ENCODE data around the gene RSL1D1.
"Not testable (repeated sequence)": the region's sequence is repeated elsewhere in the genome, so short reads cannot be mapped to it uniquely, and the experiment has no call there.

The RSL1D1 gene

DNA sequence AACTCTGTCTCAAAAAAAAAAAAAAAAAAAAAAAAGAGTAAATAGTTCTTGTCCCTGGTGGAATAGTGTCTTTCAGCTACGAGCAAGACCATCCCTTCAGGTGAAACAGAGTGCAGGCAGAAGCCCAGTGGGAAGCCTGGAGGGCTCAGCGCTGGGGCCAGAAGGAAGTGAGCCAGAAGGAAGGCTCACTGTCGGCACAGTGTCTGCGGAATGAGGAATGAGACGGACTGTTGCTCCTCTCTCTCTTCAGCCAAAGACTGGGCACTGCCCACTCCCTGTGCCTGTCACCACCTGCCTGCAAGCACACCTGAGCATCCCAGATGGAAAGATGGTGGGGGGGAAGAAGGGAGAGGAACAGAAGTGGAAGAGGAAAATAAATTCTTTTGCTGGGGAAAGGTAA is 7.5 kb downstream of the RSL1D1 start:
- DNase-seq (ENCODE audit: low read depth in 2 of 2), result no peak

DNA sequence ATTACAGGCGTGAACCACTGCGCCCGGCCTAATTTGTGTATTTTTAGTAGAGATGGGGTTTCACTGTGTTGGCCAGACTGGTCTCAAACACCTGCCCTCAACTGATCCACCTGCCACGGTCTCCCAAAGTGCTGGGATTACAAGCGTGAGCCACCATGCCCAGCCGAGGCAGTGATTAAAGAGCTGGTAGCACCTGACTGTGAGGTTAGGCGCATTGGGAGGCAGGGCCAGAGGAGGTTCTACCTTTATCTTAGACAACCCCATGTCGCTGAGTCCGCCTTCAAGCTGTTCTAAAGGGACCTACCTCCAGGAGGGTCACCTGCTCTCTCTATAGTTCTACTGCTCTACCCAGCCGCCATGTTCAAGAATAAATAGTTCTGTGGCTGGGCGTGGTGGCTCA is 8.1 kb downstream of the RSL1D1 start:
- no peak for DNase-seq (ENCODE audit: low read depth in 2 of 2)

DNA sequence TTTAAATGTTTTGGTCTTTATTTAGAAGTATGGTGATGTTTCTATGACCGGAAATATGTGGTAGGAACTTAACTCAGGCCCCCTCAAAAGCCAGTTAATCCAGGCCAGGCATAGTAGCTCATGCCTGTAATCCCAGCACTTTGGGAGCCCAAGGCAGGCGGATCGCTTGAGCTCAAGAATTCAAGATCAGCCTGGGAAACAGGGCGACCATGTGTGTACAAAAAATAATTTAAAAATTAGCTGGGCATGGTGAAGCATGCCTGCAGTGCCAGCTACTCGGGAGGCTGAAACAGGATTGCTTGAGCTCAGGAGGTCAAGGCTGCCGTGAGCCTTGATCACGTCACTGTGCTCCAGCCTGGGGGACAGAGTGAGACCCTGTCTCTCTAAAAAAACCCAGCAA is 10.3 kb downstream of the RSL1D1 start:
- DNase-seq (ENCODE audit: low read depth in 2 of 2), result no peak

DNA sequence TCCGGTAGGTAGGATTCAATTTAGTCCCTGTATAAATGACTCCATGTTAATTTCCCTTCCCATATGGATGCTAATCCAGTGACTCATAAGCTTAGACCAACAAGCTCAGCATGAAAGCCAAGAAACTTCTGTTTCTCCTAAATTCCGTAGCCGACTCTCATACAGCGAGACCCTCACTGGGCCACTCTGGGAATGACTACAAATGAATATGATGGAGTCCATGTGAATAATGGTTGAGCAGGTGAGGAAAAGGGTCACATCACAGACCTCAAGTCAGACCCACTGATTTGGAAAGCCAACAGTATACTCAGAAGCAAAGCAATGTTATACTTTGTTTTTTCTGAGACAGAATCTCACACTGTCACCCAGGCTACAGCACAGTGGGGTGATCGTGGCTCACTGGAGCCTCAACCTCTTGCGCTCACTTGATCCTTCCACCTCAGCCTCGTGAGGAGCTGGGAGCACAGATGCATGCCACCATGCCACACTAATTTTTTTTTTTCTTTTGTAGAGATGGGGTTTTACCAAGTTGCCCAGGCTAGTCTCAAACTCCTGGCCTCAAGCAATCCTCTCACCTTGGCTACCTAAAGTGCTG is 14.6 kb downstream of the RSL1D1 start:
- DNase-seq (ENCODE audit: low read depth in 2 of 2), result no peak

DNA sequence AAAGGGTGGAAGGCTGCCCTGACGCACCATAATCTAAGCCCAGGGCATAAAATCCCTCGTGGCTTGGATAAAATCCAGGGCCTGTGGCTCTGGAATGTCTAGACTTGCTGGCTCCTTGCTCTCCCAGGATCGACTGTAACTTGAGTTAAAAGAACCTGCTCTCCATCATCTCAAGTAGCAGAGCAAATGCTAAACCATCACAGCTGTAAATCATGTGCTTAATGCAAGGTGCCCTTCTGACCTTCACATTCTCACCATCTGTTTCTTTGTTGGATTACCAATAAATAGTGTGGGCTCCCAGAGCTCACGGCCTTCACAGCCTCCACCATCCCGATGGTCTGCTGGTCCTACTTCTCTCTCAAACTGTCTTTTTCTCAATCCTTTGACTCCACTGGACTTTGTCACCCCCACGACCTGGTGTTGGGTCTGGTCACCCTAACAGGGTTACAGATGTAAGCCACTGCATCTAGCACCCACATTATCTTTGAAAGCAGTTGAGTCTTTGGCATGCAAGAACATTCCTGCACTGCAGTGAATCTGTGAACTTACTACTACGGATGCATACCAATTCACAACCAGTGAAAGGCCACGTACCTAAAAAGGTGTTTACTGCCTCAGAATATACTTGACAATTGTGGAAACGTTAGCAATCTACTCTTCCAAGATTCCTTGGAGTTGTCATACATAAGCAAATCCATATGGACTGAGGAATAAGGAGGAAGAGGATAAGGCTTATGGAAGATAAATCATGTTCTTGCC is 15.3 kb downstream of the RSL1D1 start:
- DNase-seq (ENCODE audit: low read depth in 2 of 2), result no peak

DNA sequence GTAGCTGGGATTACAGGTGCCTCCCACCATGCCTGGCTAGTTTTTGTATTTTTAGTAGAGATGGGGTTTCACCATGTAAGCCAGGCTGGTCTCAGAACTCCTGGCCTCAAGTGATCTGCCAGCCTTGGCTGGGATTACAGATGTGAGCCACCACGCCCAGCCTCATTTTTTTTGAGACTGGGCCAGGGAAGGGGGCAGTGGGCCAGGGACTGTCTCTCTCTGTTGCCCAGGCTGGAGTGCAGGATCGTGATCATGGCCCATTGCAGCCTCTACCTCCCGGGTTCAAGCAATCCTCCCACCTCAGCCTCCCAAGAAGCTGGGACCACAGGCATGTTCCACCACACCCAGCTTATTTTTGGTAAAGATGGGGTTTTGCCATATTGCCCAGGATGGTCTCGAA is 16.0 kb downstream of the RSL1D1 start:
- DNase-seq (ENCODE audit: low read depth in 2 of 2), result no peak

DNA sequence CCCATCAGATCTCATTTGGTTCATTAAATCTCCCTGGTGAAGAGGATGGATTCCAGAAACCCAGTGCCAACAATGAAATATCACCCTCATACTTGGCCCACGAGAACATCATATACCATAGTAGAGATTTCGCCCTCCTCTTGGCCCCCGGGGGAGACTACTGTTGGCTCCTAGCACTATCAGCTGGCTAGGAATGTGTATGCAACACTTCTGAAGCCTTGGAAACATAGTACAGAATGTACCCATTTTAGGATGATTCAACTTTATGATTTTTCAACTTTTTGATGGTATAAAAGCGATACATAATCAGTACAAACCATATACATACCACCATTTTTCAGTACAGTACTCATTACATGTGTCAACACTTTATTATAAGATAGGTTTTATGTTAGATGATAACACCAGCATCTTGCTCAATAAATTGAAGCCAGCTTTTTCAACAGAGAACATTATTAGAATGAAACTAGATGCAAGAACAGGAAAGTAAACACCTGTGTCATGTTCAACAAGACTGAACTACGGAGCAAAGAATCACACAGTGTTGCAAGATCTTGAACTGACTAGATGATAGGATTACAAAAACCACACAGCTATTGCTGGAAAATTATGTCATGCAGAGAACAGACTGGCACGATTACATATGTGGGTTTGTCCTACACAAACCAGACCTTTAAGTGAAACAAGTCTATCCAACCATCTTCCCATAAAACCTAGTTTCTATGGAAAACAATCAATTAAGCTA is 17.2 kb downstream of the RSL1D1 start:
- DNase-seq (ENCODE audit: low read depth in 2 of 2), result no peak

DNA sequence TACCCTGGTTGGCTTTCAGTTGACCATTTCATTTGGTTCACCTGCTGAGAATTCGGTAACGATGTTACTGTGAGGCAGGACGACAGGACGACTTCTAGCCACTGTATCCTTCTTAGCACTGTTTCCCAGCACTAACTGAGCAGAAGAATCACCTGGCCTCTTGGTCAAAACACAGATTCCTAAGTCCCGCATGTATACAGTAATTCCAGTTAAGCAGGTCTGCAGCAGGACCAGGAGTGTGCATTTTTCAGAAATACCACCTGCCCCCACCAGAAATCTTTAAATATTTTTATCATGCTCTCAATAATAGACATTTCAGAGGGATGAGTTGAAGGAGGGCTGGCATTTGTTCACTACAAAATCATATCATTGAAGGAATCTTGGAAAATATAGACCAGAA is 22.6 kb downstream of the RSL1D1 start:
- no peak for DNase-seq (ENCODE audit: low read depth in 2 of 2)

DNA sequence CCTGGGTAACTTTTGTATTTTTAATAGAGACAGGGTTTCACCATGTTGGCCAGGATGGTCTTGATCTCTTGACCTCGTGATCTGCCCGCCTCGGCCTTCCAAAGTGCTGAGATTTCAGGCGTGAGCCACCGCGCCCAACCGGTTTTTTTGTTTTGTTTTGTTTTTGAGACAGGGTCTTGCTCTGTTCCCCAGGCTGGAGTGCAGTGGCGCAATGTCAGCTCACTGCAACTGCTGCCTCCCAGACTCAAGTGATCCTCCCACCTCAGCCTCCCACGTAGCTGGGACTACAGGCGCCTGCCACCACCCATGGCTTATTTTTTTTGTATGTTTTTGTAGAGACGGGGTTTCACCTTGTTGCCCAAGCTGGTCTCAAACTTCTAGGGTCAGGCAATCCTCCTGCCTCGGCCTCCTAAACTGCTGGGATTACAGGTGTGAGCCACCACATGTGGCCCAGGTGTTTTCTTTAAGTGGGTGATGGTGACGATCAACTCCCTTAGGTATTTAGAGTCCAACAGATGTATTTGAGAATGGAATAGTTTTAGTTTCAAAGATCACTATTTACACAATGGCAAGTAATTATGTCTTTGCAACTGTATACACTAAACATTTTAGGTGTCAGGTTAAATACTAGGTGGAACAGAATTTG is 25.7 kb downstream of the RSL1D1 start:
- not testable (repeated sequence) for DNase-seq (ENCODE audit: low read depth in 2 of 2)

DNA sequence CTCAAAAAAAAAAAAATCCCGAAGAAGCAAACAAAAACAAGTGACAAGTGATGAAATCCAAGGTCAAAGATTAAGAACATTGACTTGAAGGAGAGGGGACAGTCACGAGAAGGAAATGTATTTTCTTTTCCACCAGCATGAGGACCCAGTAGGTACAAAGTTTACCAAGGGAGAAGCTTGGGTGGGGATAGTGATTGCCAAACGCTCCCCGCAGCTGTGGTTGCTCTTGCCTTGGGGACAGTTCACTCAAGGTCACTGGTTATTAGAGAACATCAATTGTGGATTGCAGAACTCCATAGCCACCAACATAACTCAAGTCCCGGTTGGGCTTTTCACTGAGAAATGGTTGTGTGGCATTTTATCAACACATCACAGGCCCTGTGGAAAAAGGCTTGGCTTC is 27.0 kb downstream of the RSL1D1 start:
- DNase-seq (ENCODE audit: low read depth in 2 of 2), result no peak

DNA sequence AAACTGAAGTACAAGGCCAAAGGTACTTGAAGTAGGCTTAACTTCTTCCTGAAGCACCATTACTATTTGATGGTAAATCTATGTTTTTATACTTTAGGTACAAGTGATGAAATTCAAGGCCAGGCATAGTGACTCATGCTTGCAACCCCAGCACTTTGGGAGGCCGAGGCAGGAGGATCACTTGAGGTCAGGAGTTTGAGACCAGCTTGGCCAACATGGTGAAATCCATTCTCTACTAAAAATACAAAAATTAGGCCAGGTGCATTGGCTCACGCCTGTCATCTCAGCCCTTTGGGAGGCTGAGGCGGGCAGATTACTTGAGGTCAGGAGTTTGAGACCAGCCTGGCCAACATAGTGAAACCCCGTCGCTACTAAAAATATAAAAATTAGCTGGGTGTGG is 27.7 kb downstream of the RSL1D1 start:
- DNase-seq (ENCODE audit: low read depth in 2 of 2), result not testable (repeated sequence)

DNA sequence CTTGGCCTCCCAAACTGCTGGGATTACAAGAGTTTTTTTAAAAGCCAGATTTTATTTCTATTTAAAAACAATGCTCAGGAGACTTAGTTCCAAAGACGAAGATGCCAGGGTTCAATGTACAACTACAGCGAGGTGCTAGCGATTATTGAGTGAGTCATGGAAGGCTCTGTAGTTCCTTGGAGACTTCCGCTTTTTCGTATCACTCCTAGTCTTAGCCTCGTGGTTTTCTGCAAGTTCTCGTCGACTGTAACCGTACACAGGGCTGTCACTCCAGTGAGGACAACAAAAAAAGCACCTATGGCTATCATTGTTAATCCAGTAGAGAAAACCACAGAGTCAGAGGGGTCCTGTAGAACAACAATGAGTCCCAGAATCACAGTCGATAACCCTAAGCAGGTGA is 31.5 kb downstream of the RSL1D1 start:
- no peak for DNase-seq (ENCODE audit: low read depth in 2 of 2)

DNA sequence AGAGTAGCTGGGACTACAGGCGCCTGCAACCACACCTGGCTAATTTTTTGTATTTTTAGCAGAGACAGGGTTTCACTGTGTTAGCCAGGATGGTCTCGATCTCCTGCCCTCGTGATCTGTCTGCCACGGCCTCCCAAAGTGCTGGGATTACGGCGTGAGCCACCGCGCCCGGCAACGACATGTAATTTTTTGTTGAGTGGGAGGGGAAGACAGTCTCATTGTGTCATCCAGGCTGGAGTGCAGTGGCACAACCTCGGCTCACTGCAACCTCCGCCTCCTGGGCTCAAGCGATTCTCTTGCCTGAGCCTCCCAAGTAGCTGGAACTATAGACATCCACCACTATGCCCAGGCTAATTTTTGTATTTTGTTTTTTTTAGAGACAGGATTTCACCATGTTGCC is 32.4 kb downstream of the RSL1D1 start:
- not testable (repeated sequence) for DNase-seq (ENCODE audit: low read depth in 2 of 2)

DNA sequence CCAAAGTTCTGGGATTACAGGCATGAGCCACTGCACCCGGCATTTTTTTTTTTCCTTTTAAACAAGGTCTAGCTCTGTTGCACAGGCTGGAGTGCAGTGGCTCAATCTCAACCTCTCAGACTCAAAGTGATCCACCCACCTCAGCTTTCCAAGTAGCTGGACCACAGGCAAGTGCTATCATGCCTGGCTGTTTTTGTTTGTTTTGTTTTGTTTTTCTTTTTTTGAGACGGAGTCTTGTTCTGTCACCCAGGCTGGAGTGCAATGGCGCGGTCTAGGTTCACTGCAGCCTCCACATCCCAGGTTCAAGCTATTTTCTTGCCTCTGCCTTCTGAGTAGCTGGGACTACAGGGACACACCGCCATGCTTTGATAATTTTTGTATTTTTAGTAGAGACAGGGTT is 35.2 kb downstream of the RSL1D1 start:
- no peak for DNase-seq (ENCODE audit: low read depth in 2 of 2)

DNA sequence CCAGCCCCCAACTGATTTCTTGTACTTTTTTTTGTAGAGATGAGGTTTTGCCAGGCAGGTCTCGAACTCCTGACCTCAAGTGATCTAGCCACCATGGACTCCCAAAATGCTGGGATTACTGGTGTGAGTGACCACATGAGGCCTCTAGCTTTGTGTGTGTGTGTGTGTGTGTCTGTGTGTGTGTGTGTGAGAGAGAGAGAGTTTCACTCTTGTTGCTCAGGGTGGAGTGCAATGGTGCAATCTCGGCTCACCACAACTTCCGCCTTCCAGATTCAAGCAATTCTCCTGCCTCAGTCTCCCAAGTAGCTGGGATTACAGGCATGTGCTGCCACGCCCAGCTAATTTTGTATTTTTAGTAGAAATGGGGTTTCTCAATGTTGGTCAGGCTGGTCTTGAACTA is 36.5 kb downstream of the RSL1D1 start:
- DNase-seq (ENCODE audit: low read depth in 2 of 2), result not testable (repeated sequence)

DNA sequence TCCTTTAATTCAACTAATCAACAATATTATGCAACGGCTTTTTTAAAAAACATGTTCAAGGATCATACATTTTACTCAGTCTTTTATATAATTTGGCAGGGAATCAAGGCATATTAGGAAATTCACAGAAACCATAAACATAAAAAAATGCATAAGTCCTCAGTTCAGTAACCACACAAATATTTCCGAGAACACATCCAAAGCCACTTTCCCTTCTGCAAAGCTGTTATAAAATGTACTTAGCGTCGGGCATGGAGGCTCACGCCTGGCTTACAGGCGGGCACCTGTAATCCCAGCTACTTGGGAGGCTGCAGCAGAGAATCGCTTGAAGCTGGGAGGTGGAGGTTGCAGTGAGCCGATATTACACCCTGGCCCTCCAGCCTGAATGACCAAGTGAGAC is 44.6 kb downstream of the RSL1D1 start:
- no peak for DNase-seq (ENCODE audit: low read depth in 2 of 2)

DNA sequence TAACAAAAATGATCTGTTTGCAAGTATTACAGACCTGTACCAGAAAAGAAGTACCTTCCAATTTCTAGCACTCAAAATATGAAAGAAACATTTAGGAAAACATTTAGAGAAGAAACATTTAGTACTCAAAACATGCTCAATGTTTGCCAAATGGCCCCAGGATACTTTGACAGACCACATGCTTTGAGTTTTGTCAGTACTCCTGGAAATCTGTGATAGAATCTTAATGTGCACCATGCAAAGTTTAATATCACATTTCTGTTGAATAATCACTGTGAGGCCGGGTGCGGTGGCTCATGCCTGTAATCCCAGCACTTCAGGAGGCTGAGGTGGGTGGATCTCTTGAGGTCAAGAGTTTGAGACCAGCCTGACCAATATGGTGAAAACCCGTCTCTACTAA is 45.8 kb downstream of the RSL1D1 start:
- DNase-seq (ENCODE audit: low read depth in 2 of 2), result no peak

DNA sequence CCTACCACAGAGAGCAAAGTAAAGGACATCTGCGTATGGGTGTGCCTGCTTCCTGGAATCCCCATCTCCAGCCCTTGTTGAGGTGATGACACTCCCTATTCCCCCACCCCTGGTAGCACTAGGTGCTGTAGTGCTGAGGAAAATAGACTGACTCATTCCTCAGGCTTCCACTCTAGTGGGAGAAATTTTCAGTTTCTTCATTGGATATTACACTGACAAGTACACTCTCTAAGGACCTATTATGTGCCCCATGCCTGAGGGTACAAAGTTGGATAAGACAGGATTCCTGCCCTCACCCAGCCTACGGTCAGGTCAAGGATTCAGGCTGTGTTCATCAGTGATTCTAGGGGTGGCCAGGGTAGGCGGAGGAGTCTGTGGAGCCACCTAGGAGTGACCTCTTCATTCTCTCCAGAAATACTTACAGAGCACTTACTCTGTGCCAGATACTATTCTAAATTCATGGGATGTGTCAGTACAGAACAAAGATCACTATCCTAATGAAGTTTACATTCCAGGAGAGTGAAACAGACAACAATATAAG is 49.8 kb downstream of the RSL1D1 start:
- DNase-seq (ENCODE audit: low read depth in 2 of 2), result no peak

DNA sequence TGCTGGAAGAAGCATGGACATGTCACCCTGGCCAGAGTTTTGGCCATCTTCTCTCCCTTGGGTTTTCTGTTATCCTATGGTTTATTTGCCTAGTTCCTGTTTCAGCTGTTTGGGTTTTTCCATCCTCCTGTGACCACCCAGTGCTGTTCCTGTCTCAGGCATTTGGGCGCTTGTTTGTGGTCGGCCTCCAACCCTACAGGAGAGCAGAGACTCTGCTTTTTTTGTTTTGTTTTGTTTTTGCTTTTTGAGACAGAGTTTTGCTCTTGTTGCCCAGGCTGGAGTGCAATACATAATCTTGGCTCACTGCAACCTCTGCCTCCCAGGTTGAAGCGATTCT is 51.0 kb downstream of the RSL1D1 start:
- DNase-seq (ENCODE audit: low read depth in 2 of 2), result no peak

DNA sequence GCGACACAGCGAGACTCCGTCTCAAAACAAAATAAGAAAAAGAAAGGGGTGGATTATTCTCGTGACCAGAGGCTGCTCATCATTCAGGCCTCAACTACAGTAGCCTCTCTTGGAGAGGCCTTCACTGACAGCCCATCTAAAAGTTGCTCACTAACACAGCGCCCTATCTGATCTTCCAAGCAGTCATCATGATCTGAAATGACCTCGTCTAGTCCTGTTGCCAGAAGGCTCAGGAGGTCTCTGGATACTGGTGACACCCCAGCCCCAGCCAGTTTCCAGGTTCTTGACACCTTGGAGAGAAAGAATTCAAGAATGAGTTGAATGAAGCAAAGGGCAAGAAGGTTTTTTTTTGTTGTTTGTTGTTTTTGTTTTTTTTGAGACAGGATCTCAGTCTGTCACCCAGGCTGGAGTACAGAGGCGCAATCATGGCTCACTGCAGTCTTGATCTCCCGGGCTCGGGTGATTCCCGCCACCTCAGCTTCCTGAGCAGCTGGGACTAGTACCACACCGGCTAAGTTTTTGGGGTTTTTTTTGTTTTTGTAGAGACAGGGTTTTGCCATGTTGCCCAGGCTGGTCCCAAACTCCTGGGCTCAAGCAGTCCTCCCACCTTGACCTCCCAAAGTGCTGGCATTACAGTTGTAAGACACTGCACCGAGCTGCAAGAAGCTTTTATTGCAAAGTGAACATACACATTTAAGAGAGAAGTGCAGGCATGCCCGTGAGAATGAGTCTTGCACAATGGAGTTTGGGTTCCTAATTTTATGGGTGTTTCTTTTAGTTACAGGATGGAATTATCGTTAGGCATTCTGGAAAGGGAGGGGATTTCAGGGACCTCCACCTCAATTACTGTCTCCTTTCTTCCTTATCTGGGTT is 51.6 kb downstream of the RSL1D1 start:
- no peak for DNase-seq (ENCODE audit: low read depth in 2 of 2)

DNA sequence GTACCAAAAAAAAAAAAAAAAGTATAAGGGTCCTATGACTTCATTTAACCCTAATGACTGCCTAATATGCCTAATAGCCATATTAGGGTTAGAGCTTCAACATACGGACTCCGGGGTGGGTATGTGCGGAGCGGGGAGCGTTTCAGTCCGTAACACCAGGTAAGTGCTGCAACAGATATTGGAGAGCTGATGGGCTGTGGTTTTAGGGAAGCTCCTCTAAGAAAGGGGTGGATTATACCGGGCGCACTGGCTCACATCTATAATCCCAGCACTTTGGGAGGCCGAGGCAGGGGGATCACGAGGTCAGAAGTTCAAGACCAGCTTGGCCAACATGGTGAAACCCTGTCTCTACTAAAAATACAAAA is 52.3 kb downstream of the RSL1D1 start:
- DNase-seq (ENCODE audit: low read depth in 2 of 2), result no peak

DNA sequence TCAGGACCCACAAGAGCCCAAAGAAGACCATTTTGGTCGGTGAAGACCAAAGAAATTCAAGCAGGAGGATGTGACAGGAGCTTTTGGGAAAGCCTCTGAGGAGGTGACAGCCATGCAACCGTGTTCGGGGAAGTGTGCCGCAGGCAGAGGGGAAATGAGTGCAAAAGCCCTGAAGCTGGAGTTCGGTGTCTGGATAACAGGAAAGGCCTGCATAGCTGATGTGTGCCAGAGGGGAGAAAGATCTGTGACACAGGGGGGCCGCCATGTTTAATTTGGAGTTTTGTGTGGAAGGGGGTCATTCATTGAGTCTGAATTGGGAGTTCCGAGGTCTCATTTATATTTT is 53.4 kb downstream of the RSL1D1 start:
- no peak for DNase-seq (ENCODE audit: low read depth in 2 of 2)
